Smooth muscle cell (in vitro differentiated cells): Measurements from ENCODE around the gene ZDHHC22. TPM values are rescaled to one million over a fixed set of nuclear protein-coding genes. Genes with fewer than 3 reads are reported as not detected.

Source experiments
- DNase-seq: peaks from one replicate; lab custom pipeline; 2025; ENCODE audit not compliant: unreplicated experiment; lab: John Stamatoyannopoulos, UW
- H2AFZ ChIP-seq: fragments of 200-600 bp; sonication (generic); 2 replicates; pipeline ENCODE4 v1.6.0; 2016; ENCODE audit warnings: antibody characterized with exemption, low read depth, mild to moderate bottlenecking
- H3F3A ChIP-seq: fragments of 200-600 bp; sonication (generic); 2 replicates; pipeline ENCODE4 v1.6.0; 2017; ENCODE audit warnings: antibody characterized with exemption, low read depth
- H3K27ac ChIP-seq: fragments of 200-600 bp; sonication (generic); 2 replicates; pipeline ENCODE4 v1.5.1; 2016; ENCODE audit warnings: low read depth, mild to moderate bottlenecking
- H3K27me3 ChIP-seq: fragments of 200-600 bp; sonication (generic); 2 replicates; pipeline ENCODE4 v1.6.1; 2016; ENCODE audit warnings: low read depth, mild to moderate bottlenecking
- H3K36me3 ChIP-seq: fragments of 200-600 bp; sonication (generic); 2 replicates; pipeline ENCODE4 v1.5.1; 2016; ENCODE audit warnings: low read depth
- H3K4me1 ChIP-seq: fragments of 200-600 bp; sonication (generic); 2 replicates; pipeline ENCODE4 v1.5.1; 2016; ENCODE audit warnings: low read depth
- H3K4me2 ChIP-seq: fragments of 200-600 bp; sonication (generic); 2 replicates; pipeline ENCODE4 v1.6.0; 2016; ENCODE audit warnings: mild to moderate bottlenecking
- H3K4me3 ChIP-seq: fragments of 200-600 bp; sonication (generic); 2 replicates; pipeline ENCODE4 v1.5.1; 2016; ENCODE audit warnings: mild to moderate bottlenecking
- H3K79me2 ChIP-seq: fragments of 200-600 bp; sonication (generic); 2 replicates; pipeline ENCODE4 v1.6.0; 2016; ENCODE audit warnings: low read depth, mild to moderate bottlenecking
- H3K9ac ChIP-seq: fragments of 200-600 bp; sonication (generic); 2 replicates; pipeline ENCODE4 v1.6.0; 2016; ENCODE audit warnings: low read depth
- H3K9me3 ChIP-seq: fragments of 200-600 bp; sonication (generic); replicated peaks from 2 replicates; pipeline ENCODE4 v1.5.1; 2016; ENCODE audit warnings: low read depth
- H4K20me1 ChIP-seq: fragments of 200-600 bp; sonication (generic); 2 replicates; pipeline ENCODE4 v1.6.0; 2016; ENCODE audit warnings: low read depth
- WGBS: methylation state at CpG from one replicate; pipeline ENCODE4 v1.1.7; 2016; ENCODE audit warnings: low lambda C conversion rate; 5-methylcytosine and 5-hydroxymethylcytosine counted together
- polyA plus RNA-seq: library from polyadenylated mRNA; unstranded; fragments of >200 nt; fragmentation: Nextera tagmentation; extraction: Ambion mirVana; gene quantifications from 2 replicates; pipeline ENCODE4 v1.2.1, GENCODE V29; 2016
- total RNA-seq: library from RNA; depleted of rRNA; stranded (reverse); fragments of >200 nt; gene quantifications from 2 replicates; pipeline ENCODE4 v1.2.3, GENCODE V29; 2014
- TF ChIP-seq, protein P1 (sequence below): fragments of 200-600 bp; sonication (generic); IDR thresholded peaks from 2 replicates; pipeline ENCODE4 v1.5.1; 2017; ENCODE audit warnings: borderline replicate concordance, mild to moderate bottlenecking, antibody characterized with exemption; ENCODE audit not compliant: insufficient read depth, poor library complexity, severe bottlenecking

Gene ZDHHC22
- total and polyA plus RNA-seq, 2 experiments from 2014 or later, result not detected

DNA sequence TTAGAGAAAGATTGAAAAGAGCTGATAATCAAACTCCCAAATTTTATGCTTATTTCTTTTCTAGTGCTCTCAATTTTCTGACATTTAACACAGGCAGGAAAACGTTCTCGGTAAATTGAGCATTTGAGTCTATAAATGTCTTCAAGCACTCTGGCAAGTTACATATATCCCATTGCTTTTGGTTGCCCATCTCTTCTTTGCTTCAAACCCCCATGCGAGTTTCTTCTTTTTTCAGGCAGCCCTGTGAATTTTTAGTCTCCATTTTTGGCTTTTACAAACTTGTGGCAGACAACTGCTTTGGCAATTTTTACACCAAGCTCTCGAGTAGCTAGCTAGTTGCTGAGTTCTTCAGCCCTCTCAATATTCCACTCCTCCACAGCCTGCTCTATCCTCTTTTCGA is 31.3 kb upstream of the ZDHHC22 start:
- Histone ChIP-seq H3K4me3 (no peak overlapping the region), H3K27me3 (no peaks in the 10 kb centered on the region), H3K79me2 (no peaks in the 10 kb centered on the region), H3K9me3 (peaks cover 4% of the 10 kb centered on the region), H3K36me3 (no peaks in the 10 kb centered on the region), H3K9ac (no peak overlapping the region), H3K4me1 (no peaks in the 10 kb centered on the region), H3F3A (no peaks in the 10 kb centered on the region), H3K4me2 (no peak overlapping the region), H4K20me1 (no peaks in the 10 kb centered on the region), H2AFZ (no peak overlapping the region), H3K27ac (no peak overlapping the region)
- TF ChIP-seq, protein P1, sequence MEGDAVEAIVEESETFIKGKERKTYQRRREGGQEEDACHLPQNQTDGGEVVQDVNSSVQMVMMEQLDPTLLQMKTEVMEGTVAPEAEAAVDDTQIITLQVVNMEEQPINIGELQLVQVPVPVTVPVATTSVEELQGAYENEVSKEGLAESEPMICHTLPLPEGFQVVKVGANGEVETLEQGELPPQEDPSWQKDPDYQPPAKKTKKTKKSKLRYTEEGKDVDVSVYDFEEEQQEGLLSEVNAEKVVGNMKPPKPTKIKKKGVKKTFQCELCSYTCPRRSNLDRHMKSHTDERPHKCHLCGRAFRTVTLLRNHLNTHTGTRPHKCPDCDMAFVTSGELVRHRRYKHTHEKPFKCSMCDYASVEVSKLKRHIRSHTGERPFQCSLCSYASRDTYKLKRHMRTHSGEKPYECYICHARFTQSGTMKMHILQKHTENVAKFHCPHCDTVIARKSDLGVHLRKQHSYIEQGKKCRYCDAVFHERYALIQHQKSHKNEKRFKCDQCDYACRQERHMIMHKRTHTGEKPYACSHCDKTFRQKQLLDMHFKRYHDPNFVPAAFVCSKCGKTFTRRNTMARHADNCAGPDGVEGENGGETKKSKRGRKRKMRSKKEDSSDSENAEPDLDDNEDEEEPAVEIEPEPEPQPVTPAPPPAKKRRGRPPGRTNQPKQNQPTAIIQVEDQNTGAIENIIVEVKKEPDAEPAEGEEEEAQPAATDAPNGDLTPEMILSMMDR, result no peak
- DNase-seq, result no peak
- WGBS, result 91% methylated on average over 5 of the region's 5 CpGs

DNA sequence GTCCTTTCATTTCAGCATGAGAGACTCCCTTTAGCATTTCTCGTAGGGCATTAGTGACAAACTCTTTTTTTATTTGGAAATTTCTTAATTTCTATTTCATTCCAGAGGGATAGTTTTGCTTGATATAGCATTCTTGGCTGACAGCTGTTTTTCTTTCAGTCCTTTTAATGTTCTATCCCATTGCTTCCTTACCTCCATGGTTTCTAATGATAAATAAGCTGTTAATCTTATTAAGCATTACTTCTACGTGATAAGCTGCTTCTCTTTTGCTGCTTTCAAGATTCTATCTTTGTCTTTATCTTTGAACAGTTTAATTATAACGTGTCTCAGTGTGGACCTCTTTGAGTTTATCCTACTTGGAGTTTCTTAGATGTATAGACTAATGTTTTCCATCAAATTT is 28.5 kb upstream of the ZDHHC22 start:
- H3K9ac ChIP-seq, result no peak overlapping the region
- H3K27me3 ChIP-seq, result no peaks in the 10 kb centered on the region
- no peaks in the 10 kb centered on the region for H4K20me1 ChIP-seq
- H3K4me2 ChIP-seq, result no peak overlapping the region
- no peaks in the 10 kb centered on the region for H3K4me1 ChIP-seq
- TF ChIP-seq, protein P1, result no peak
- peaks cover 4% of the 10 kb centered on the region for H3K9me3 ChIP-seq
- no peak overlapping the region for H3K4me3 ChIP-seq
- no peaks in the 10 kb centered on the region for H3K79me2 ChIP-seq
- no peak overlapping the region for H3K27ac ChIP-seq
- DNase-seq, result no peak
- H3F3A ChIP-seq, result no peaks in the 10 kb centered on the region
- WGBS, result 62% methylated on average over 3 of the region's 3 CpGs
- no peaks in the 10 kb centered on the region for H3K36me3 ChIP-seq
- H2AFZ ChIP-seq, result no peak overlapping the region

DNA sequence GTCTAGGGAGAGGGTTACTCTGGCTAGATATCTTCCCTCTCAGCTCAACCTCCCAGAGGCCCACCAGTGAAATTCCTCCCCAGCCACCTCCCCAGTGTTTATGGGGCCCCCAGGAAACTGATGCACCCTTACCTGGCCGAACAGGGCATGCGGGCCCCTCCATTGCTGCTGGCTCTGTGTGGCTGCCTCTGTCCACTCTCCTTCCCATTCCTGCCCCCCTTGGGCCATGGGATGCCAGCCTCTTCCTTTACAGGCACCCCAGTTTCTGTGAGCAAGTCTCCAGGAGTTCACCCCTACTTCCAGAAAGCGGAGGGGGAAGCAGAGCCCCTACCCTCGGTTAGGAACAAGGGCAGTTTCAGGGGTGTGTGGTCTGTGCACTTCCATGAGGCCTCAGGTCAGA is 19.4 kb upstream of the ZDHHC22 start:
- Histone ChIP-seq H3K9me3 (no peaks in the 10 kb centered on the region), H3K79me2 (no peaks in the 10 kb centered on the region), H3K27me3 (no peaks in the 10 kb centered on the region), H3K9ac (no peak overlapping the region), H2AFZ (no peak overlapping the region), H3K4me3 (no peak overlapping the region), H3K36me3 (no peaks in the 10 kb centered on the region), H3K27ac (no peak overlapping the region), H3K4me1 (peaks cover 12% of the 10 kb centered on the region), H3F3A (no peaks in the 10 kb centered on the region), H4K20me1 (no peaks in the 10 kb centered on the region), H3K4me2 (no peak overlapping the region)
- TF ChIP-seq, protein P1, result no peak
- no peak for DNase-seq
- 88% methylated on average over 4 of the region's 4 CpGs for WGBS

DNA sequence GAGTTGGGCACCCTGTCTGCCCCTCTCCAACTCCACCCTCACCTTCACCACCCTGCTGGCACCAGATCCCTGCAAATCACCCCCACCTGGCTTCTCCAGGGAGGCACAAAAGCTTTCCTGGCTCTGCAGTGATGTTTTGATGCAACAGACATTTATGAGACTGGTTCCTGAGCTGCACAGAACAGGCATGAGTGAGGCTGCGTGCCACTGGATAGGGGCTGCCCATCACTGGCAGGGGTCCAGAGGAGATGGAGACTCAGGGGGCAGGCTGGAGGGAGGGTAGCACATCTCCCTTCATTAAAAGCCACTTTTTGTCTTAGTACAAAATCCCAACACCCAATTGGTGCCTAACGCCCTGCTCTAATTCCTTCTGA is 17.3 kb upstream of the ZDHHC22 start:
- Histone ChIP-seq H3K79me2 (no peaks in the 10 kb centered on the region), H3K4me3 (no peak overlapping the region), H4K20me1 (no peaks in the 10 kb centered on the region), H3K4me2 (no peak overlapping the region), H2AFZ (no peak overlapping the region), H3K27me3 (no peaks in the 10 kb centered on the region), H3K27ac (no peak overlapping the region), H3K9me3 (no peaks in the 10 kb centered on the region), H3K36me3 (no peaks in the 10 kb centered on the region), H3K4me1 (peaks cover 12% of the 10 kb centered on the region), H3F3A (no peaks in the 10 kb centered on the region), H3K9ac (no peak overlapping the region)
- TF ChIP-seq, protein P1, result no peak
- WGBS, result 87% methylated on average over 2 of the region's 2 CpGs
- DNase-seq, result no peak
